ENCODE measurements around the gene DIPK1B. TPM values are rescaled to one million over a fixed set of nuclear protein-coding genes. Genes with fewer than 3 reads are reported as not detected.

The DIPK1B gene
- total RNA-seq, 3 donors from 2014 or later = 1.0 to 10.0 (median 2.9) TPM

- H3K36me3 ChIP-seq (ENCODE audit: low read depth) = no peaks in the 10 kb centered on the region
- H3K4me3 ChIP-seq = no peak overlapping the region
- H3K9me3 ChIP-seq = no peaks in the 10 kb centered on the region
- peak in 1 of 3 donors; percentile 52 for DNase-seq
- intact Hi-C loops (cut with DNase I, micrococcal nuclease) = no loop called here
- ATAC-seq = no peak
- H3K4me1 ChIP-seq (ENCODE audit: low read depth) = peaks cover 33% of the 10 kb centered on the region
- TF ChIP-seq CTCF (IDR thresholded peaks at IDR 0.05) = no peak
Observed at GRCh38 chr9:136693135-136693489, 19.3 kb upstream of the DIPK1B start.

GRCh38 chr9:136693490-136694162, 18.7 kb upstream of the DIPK1B start:
- H3K4me3 ChIP-seq = no peak overlapping the region
- H3K9me3 ChIP-seq = no peaks in the 10 kb centered on the region
- ATAC-seq = peak; percentile 81
- DNase-seq = peak; percentile 87 to 94 (median 92)
- intact Hi-C loops (cut with DNase I, micrococcal nuclease) = no loop called here
- H3K4me1 ChIP-seq (ENCODE audit: low read depth) = peaks cover 30% of the 10 kb centered on the region
- no peak for TF ChIP-seq CTCF (IDR thresholded peaks at IDR 0.05)
- H3K36me3 ChIP-seq (ENCODE audit: low read depth) = no peaks in the 10 kb centered on the region

- intact Hi-C loops (cut with DNase I, micrococcal nuclease) = no loop called here
- peak; percentile 53 for TF ChIP-seq CTCF (IDR thresholded peaks at IDR 0.05)
- H3K4me1 ChIP-seq (ENCODE audit: low read depth) = peaks cover 24% of the 10 kb centered on the region
- no peaks in the 10 kb centered on the region for H3K36me3 ChIP-seq (ENCODE audit: low read depth)
- H3K4me3 ChIP-seq = no peak overlapping the region
- ATAC-seq = peak; percentile 67
- H3K9me3 ChIP-seq = no peaks in the 10 kb centered on the region
- peak; percentile 82 to 88 (median 83) for DNase-seq
Observed at GRCh38 chr9:136694163-136694871, 18.1 kb upstream of the DIPK1B start.

- ATAC-seq = no peak
- no peak for TF ChIP-seq CTCF (IDR thresholded peaks at IDR 0.05)
- peaks cover 24% of the 10 kb centered on the region for H3K4me1 ChIP-seq (ENCODE audit: low read depth)
Observed at GRCh38 chr9:136694872-136695247, 17.5 kb upstream of the DIPK1B start.

GRCh38 chr9:136695435-136695895, 16.9 kb upstream of the DIPK1B start:
- peak; percentile 78 to 86 (median 85) for DNase-seq
- peak; percentile 62 for ATAC-seq
- H3K4me1 ChIP-seq (ENCODE audit: low read depth) = peaks cover 24% of the 10 kb centered on the region
- intact Hi-C loops (cut with DNase I, micrococcal nuclease) = no loop called here
- no peaks in the 10 kb centered on the region for H3K36me3 ChIP-seq (ENCODE audit: low read depth)
- H3K9me3 ChIP-seq = no peaks in the 10 kb centered on the region
- H3K4me3 ChIP-seq = no peak overlapping the region
- TF ChIP-seq CTCF (IDR thresholded peaks at IDR 0.05) = no peak

More at GRCh38 chr9:136694872-136695247, 17.5 kb upstream of the DIPK1B start:
- intact Hi-C loops (cut with DNase I, micrococcal nuclease) = no loop called here
- DNase-seq = no peak
- no peaks in the 10 kb centered on the region for H3K9me3 ChIP-seq
- H3K36me3 ChIP-seq (ENCODE audit: low read depth) = no peaks in the 10 kb centered on the region
- no peak overlapping the region for H3K4me3 ChIP-seq

Data from mucosa of descending colon (tissue), 3 donors.